Spleen (tissue), 7 donors: ENCODE results near the gene PTCH1.

ENCODE experiments used
- POLR2A ChIP-seq, 3 donors: fragments of 450-650 bp; IDR thresholded peaks; one replicate each; pipeline ENCODE4 v1.5.1; 2017; ENCODE audit warnings: antibody characterized with exemption in 3 of 3, mild to moderate bottlenecking in 1 of 3
- POLR2AphosphoS5 ChIP-seq, 3 donors: sonication (generic); formaldehyde crosslinking; IDR thresholded peaks; one replicate each; pipeline ENCODE4 v1.5.1; 2017; ENCODE audit warnings: antibody characterized with exemption in 3 of 3
- TF ChIP-seq, protein P1 (sequence below), 11 experiments: fragments of 200-600 bp in 7 of 11; fragments of 450-650 bp in 4 of 11; sonication (generic) in 4 of 11; IDR thresholded peaks in 8 of 11; conservative IDR thresholded peaks in 3 of 11; 1 replicate in 7 of 11; 2 replicates in 4 of 11; pipeline versions ENCODE4 v1.4.0 to v1.8.0; 2016 to 2021; ENCODE audit warnings: antibody characterized with exemption in 11 of 11, inconsistent platforms in 4 of 11, mild to moderate bottlenecking in 1 of 11
- donor health status: DM: no; HTN: no; CAD: no; lungs with moderate emphysema.
- donor health status: DM: no; HTN: no; CAD: no.
- donor health status: DM: no; HTN: no; CAD: no.

DNA sequence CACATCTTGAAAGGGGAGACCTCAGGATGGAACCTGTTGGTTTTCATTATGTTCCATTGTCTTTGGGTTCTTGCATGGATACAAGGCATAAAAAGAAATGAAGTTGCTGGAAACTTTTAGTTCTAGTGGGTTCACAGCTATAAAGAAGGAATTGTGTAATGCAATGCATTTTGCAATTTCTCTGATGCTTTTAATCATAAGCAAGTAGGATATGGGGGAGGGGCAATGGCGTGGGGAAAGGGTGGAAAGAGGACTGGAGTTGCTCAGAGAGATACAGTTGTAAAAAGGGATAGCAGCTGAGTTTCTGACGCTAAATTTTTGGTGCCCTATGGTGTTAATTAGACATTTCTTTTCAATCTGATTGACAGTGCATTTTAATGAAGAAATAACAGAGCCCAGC is 110.7 kb downstream of the PTCH1 start:
- TF ChIP-seq, protein P1, sequence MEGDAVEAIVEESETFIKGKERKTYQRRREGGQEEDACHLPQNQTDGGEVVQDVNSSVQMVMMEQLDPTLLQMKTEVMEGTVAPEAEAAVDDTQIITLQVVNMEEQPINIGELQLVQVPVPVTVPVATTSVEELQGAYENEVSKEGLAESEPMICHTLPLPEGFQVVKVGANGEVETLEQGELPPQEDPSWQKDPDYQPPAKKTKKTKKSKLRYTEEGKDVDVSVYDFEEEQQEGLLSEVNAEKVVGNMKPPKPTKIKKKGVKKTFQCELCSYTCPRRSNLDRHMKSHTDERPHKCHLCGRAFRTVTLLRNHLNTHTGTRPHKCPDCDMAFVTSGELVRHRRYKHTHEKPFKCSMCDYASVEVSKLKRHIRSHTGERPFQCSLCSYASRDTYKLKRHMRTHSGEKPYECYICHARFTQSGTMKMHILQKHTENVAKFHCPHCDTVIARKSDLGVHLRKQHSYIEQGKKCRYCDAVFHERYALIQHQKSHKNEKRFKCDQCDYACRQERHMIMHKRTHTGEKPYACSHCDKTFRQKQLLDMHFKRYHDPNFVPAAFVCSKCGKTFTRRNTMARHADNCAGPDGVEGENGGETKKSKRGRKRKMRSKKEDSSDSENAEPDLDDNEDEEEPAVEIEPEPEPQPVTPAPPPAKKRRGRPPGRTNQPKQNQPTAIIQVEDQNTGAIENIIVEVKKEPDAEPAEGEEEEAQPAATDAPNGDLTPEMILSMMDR (IDR thresholded peaks at IDR 0.05 in 8 of 11, conservative IDR thresholded peaks at IDR 0.05 in 3 of 11) = no peak
- TF ChIP-seq POLR2A (IDR thresholded peaks at IDR 0.05) (no peak), POLR2AphosphoS5 (IDR thresholded peaks at IDR 0.05) (no peak)
